Measurements from ENCODE around the gene PNPLA7. TPM values are rescaled to one million over a fixed set of nuclear protein-coding genes. Genes with fewer than 3 reads are reported as not detected.
"Not testable (repeated sequence)": the region's sequence is repeated elsewhere in the genome, so short reads cannot be mapped to it uniquely, and the experiment has no call there.

Gene PNPLA7
- total and polyA plus RNA-seq, 2 of the 8 experiments (the other 6 are each of a cell fraction or from before 2014, with no cell fraction given): 0.35 to 0.47 TPM

GRCh38 chr9:137536594-137537131 lies 13.5 kb downstream of the PNPLA7 start:
- CTCF ChIA-PET (ENCODE audit: partially characterized antibody): interaction anchor here (1.3 kb wide), 1 partner anchor 9 kb away, joined by 4 read pairs; no protein-coding TSS in a partner anchor
- H3K79me2 ChIP-seq (ENCODE audit: control insufficient read depth in 1 of 2, insufficient read depth in 2 of 2, low read length in 2 of 2); H2BK20ac ChIP-seq (ENCODE audit: low read length); H3K18ac ChIP-seq (ENCODE audit: extremely low read depth, low read length); H3K9ac ChIP-seq (replicated peaks in 1 of 4; ENCODE audit: extremely low read depth in 1 of 4, low read depth in 3 of 4, low read length in 3 of 4); H2BK15ac ChIP-seq (ENCODE audit: low read length); H4K20me1 ChIP-seq (replicated peaks in 1 of 2; ENCODE audit: control insufficient read depth in 1 of 2, insufficient read depth in 2 of 2, low read length in 2 of 2); H3K27ac ChIP-seq (ENCODE audit: low read depth, low read length); H2AFZ ChIP-seq (ENCODE audit: low read length); H2AK5ac ChIP-seq (ENCODE audit: low read depth, low read length); H2BK120ac ChIP-seq (replicated peaks; ENCODE audit: low read depth, low read length); POLR2A ChIA-PET (ENCODE audit: partially characterized antibody); H3K4me3 ChIP-seq (ENCODE audit: extremely low read depth in 1 of 4, insufficient read depth in 2 of 4, low read depth in 3 of 4, low read length in 4 of 4); H3K36me3 ChIP-seq (ENCODE audit: control insufficient read depth in 2 of 4, insufficient read depth in 4 of 4, low read length in 3 of 4); H3K23ac ChIP-seq (ENCODE audit: insufficient read length); H3K27me3 ChIP-seq (replicated peaks in 1 of 4; ENCODE audit: control insufficient read depth in 3 of 4, extremely low read depth in 1 of 4, insufficient read depth in 3 of 4, low read length in 3 of 4); H3K23me2 ChIP-seq (ENCODE audit: low read depth, low read length); H3K9me3 ChIP-seq (ENCODE audit: insufficient read depth in 2 of 2, low read depth in 1 of 2, low read length in 1 of 2); H3K4ac ChIP-seq (replicated peaks; ENCODE audit: insufficient read length, low read depth, low read length); H2BK5ac ChIP-seq (ENCODE audit: low read depth, low read length); H4K8ac ChIP-seq (ENCODE audit: extremely low read depth, insufficient read depth, low read length); DNase-seq (ENCODE audit: low read depth in 1 of 2, low spot score in 2 of 2); H4K91ac ChIP-seq (replicated peaks; ENCODE audit: insufficient read length, low read length); H3K79me1 ChIP-seq (ENCODE audit: low read depth, low read length); H4K5ac ChIP-seq (ENCODE audit: insufficient read length, low read depth, low read length); H3K14ac ChIP-seq (ENCODE audit: insufficient read length); H3K4me1 ChIP-seq (replicated peaks in 1 of 4; ENCODE audit: control insufficient read depth in 3 of 4, insufficient read depth in 4 of 4, low read length in 3 of 4); H3K56ac ChIP-seq (replicated peaks; ENCODE audit: insufficient read length, low read depth, low read length); H2BK12ac ChIP-seq (ENCODE audit: low read depth, low read length); FAIRE-seq; H3K4me2 ChIP-seq (ENCODE audit: insufficient read depth in 1 of 2, low read depth in 2 of 2, low read length in 2 of 2): not testable (repeated sequence)
- 93% methylated on average over 15 of the region's 16 CpGs; no CpG with 5 or more reads in 1 of the 2 experiments for WGBS, 2 experiments (ENCODE audit: extremely low coverage in 1 of 2, insufficient coverage in 1 of 2, insufficient read length in 1 of 2, insufficient replicate concordance in 2 of 2, low coverage in 1 of 2, low lambda C conversion rate in 2 of 2, missing lambda C conversion rate in 1 of 2)

Measured in H1 (cell line).